Measurements from ENCODE around the gene C10orf53. TPM values are rescaled to one million over a fixed set of nuclear protein-coding genes. Genes with fewer than 3 reads are reported as not detected.

Gene C10orf53
- total RNA-seq, 2 experiments from 2014 or later, result not detected

GRCh38 chr10:49738616-49739360 lies 59.3 kb downstream of the C10orf53 start:
- intact Hi-C loops (cut with DNase I, micrococcal nuclease), result no loop called here
- Histone ChIP-seq H3K36me3 (ENCODE audit: insufficient read depth, low read length) (no peaks in the 10 kb centered on the region), H3K9me3 (ENCODE audit: control insufficient read depth in 1 of 2, insufficient read depth in 1 of 2, low read length in 2 of 2) (peaks cover 0 to 33% of the 10 kb centered on the region in 2 experiments), H3K27ac (ENCODE audit: low read depth in 1 of 2, low read length in 2 of 2) (no peak overlapping the region), H3K27me3 (ENCODE audit: control insufficient read depth in 1 of 2, insufficient read depth in 2 of 2, low read length in 2 of 2) (no peaks in the 10 kb centered on the region), H3K4me3 (ENCODE audit: low read length) (no peak overlapping the region), H3K4me1 (ENCODE audit: insufficient read depth, low read length) (no peaks in the 10 kb centered on the region)
- ChIA-PET POLR2A (no interaction called here), CTCF (no interaction called here)
- H3K4me3 Mint-ChIP-seq, result no peak overlapping the region
- no peak for TF ChIP-seq CTCF (IDR thresholded peaks at IDR 0.05)
- no peaks in the 10 kb centered on the region for H3K27me3 Mint-ChIP-seq
- H3K27ac Mint-ChIP-seq, result no peak overlapping the region
- H3K4me1 Mint-ChIP-seq (ENCODE audit: low read depth), result no peaks in the 10 kb centered on the region
- H3K36me3 Mint-ChIP-seq (ENCODE audit: low read depth), result no peaks in the 10 kb centered on the region
- H3K9me3 Mint-ChIP-seq, result no peaks in the 10 kb centered on the region
- ATAC-seq (ENCODE audit: poor library complexity), result no peak
- no peak for DNase-seq

GRCh38 chr10:49739426-49739825 lies 60.0 kb downstream of the C10orf53 start:
- Histone ChIP-seq H3K4me1 (ENCODE audit: insufficient read depth, low read length) (no peaks in the 10 kb centered on the region), H3K27ac (ENCODE audit: low read depth in 1 of 2, low read length in 2 of 2) (no peak overlapping the region), H3K9me3 (ENCODE audit: control insufficient read depth in 1 of 2, insufficient read depth in 1 of 2, low read length in 2 of 2) (peaks cover 0 to 38% of the 10 kb centered on the region in 2 experiments), H3K4me3 (ENCODE audit: low read length) (no peak overlapping the region), H3K36me3 (ENCODE audit: insufficient read depth, low read length) (no peaks in the 10 kb centered on the region), H3K27me3 (ENCODE audit: control insufficient read depth in 1 of 2, insufficient read depth in 2 of 2, low read length in 2 of 2) (no peaks in the 10 kb centered on the region)
- no peaks in the 10 kb centered on the region for H3K4me1 Mint-ChIP-seq (ENCODE audit: low read depth)
- H3K27ac Mint-ChIP-seq, result no peak overlapping the region
- POLR2A ChIA-PET, result no interaction called here
- no peak overlapping the region for H3K4me3 Mint-ChIP-seq
- ATAC-seq (ENCODE audit: poor library complexity), result no peak
- H3K9me3 Mint-ChIP-seq, result no peaks in the 10 kb centered on the region
- H3K36me3 Mint-ChIP-seq (ENCODE audit: low read depth), result no peaks in the 10 kb centered on the region
- H3K27me3 Mint-ChIP-seq, result no peaks in the 10 kb centered on the region
- CTCF ChIA-PET, result no interaction called here
- intact Hi-C loops (cut with DNase I, micrococcal nuclease), result no loop called here
- TF ChIP-seq CTCF (IDR thresholded peaks at IDR 0.05), result no peak
- no peak for DNase-seq

- no peak overlapping the region for H3K4me3 Mint-ChIP-seq
- no peaks in the 10 kb centered on the region for H3K36me3 ChIP-seq (ENCODE audit: insufficient read depth, low read length)
- H3K4me1 Mint-ChIP-seq (ENCODE audit: low read depth), result no peaks in the 10 kb centered on the region
- H3K9me3 ChIP-seq (ENCODE audit: control insufficient read depth in 1 of 2, insufficient read depth in 1 of 2, low read length in 2 of 2), result peaks cover 0 to 39% of the 10 kb centered on the region in 2 experiments
- POLR2A ChIA-PET, result no interaction called here
- no peaks in the 10 kb centered on the region for H3K4me1 ChIP-seq (ENCODE audit: insufficient read depth, low read length)
- H3K4me3 ChIP-seq (ENCODE audit: low read length), result no peak overlapping the region
- no peak for ATAC-seq (ENCODE audit: poor library complexity)
- no peak for TF ChIP-seq CTCF (IDR thresholded peaks at IDR 0.05)
- no peaks in the 10 kb centered on the region for H3K36me3 Mint-ChIP-seq (ENCODE audit: low read depth)
- no peaks in the 10 kb centered on the region for H3K27me3 ChIP-seq (ENCODE audit: control insufficient read depth in 1 of 2, insufficient read depth in 2 of 2, low read length in 2 of 2)
- H3K27me3 Mint-ChIP-seq, result no peaks in the 10 kb centered on the region
- CTCF ChIA-PET, result no interaction called here
- intact Hi-C loops (cut with DNase I, micrococcal nuclease), result no loop called here
- H3K27ac ChIP-seq (ENCODE audit: low read depth in 1 of 2, low read length in 2 of 2), result no peak overlapping the region
- no peak for DNase-seq
- H3K9me3 Mint-ChIP-seq, result no peaks in the 10 kb centered on the region
- no peak overlapping the region for H3K27ac Mint-ChIP-seq
Measured at GRCh38 chr10:49740346-49741107, 61.1 kb downstream of the C10orf53 start.
